Lower leg skin (tissue), 3 donors: ENCODE measurements around the gene MMAA.

Experiments used
- POLR2A ChIP-seq, 2 donors: fragments of 450-650 bp; IDR thresholded peaks; one replicate each; pipeline ENCODE4 v1.6.1; 2016 to 2017; ENCODE audit warnings: antibody characterized with exemption in 2 of 2, mild to moderate bottlenecking in 1 of 2, moderate library complexity in 1 of 2
- TF ChIP-seq, protein P1 (sequence below), 3 donors: fragments of 450-650 bp; IDR thresholded peaks; one replicate each; pipeline ENCODE4 v1.5.1; 2016; ENCODE audit warnings: antibody characterized with exemption in 3 of 3, mild to moderate bottlenecking in 3 of 3, moderate library complexity in 2 of 3

DNA sequence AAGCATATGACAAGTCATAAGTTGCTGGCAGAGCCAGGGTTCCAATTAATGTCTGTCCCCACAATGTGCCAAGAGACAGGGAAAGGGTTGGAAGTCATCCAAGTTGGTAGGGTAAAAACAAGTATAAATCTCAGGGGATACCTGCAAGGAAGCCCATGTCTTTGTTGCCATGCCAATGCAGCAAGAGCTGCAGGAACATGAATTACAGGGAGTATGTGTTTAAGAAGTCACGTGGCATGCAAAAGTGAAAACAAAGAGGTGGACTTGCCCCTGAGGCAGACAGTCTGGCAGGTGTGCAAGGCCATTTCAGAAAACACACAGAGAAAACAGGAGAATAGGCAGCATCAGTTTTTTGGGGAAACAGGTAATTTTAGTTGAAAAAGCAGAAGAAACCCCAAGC lies 90.2 kb downstream of the MMAA start:
- TF ChIP-seq, protein P1, sequence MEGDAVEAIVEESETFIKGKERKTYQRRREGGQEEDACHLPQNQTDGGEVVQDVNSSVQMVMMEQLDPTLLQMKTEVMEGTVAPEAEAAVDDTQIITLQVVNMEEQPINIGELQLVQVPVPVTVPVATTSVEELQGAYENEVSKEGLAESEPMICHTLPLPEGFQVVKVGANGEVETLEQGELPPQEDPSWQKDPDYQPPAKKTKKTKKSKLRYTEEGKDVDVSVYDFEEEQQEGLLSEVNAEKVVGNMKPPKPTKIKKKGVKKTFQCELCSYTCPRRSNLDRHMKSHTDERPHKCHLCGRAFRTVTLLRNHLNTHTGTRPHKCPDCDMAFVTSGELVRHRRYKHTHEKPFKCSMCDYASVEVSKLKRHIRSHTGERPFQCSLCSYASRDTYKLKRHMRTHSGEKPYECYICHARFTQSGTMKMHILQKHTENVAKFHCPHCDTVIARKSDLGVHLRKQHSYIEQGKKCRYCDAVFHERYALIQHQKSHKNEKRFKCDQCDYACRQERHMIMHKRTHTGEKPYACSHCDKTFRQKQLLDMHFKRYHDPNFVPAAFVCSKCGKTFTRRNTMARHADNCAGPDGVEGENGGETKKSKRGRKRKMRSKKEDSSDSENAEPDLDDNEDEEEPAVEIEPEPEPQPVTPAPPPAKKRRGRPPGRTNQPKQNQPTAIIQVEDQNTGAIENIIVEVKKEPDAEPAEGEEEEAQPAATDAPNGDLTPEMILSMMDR (IDR thresholded peaks at IDR 0.05), result no peak
- TF ChIP-seq POLR2A (IDR thresholded peaks at IDR 0.05), result no peak
